Endothelial cell (in vitro differentiated cells): ENCODE results near the gene DENND1A. TPM values are rescaled to one million over a fixed set of nuclear protein-coding genes. Genes with fewer than 3 reads are reported as not detected.

Source experiments
- DNase-seq: peaks from one replicate; pipeline ENCODE4 v3.0.0; 2021; ENCODE audit warnings: low spot score
- H3K27ac Mint-ChIP-seq: one replicate; pipeline ENCODE4 v1.8.0; 2021; ENCODE audit warnings: mixed read lengths, inconsistent platforms; ENCODE audit not compliant: unreplicated experiment
- H3K27me3 Mint-ChIP-seq: one replicate; pipeline ENCODE4 v1.8.0; 2021; ENCODE audit warnings: mild to moderate bottlenecking, moderate library complexity, mixed read lengths, inconsistent platforms; ENCODE audit not compliant: unreplicated experiment
- H3K36me3 Mint-ChIP-seq: one replicate; pipeline ENCODE4 v1.8.0; 2021; ENCODE audit warnings: mild to moderate bottlenecking, low read depth, mixed read lengths, inconsistent platforms; ENCODE audit not compliant: unreplicated experiment
- H3K4me1 Mint-ChIP-seq: one replicate; pipeline ENCODE4 v1.8.0; 2021; ENCODE audit warnings: mild to moderate bottlenecking, mixed read lengths, inconsistent platforms; ENCODE audit not compliant: unreplicated experiment
- H3K4me3 Mint-ChIP-seq: one replicate; pipeline ENCODE4 v1.8.0; 2021; ENCODE audit warnings: mild to moderate bottlenecking, mixed read lengths, inconsistent platforms; ENCODE audit not compliant: unreplicated experiment
- H3K9me3 Mint-ChIP-seq: one replicate; pipeline ENCODE4 v1.8.0; 2021; ENCODE audit warnings: mixed read lengths, inconsistent platforms; ENCODE audit not compliant: unreplicated experiment
- CTCF ChIP-seq: fragments of 200-600 bp; sonication (generic); IDR thresholded peaks from one replicate; pipeline ENCODE4 v1.5.0; 2021; ENCODE audit warnings: antibody characterized with exemption; ENCODE audit not compliant: unreplicated experiment
- total RNA-seq: library from RNA; stranded (reverse); fragmentation: NEBNext Ultra II Directional; extraction: Animal tissue kit (Norgen Biotek cat#: 25700); gene quantifications from one replicate; pipeline ENCODE4 v1.2.1, GENCODE V29; 2021; ENCODE audit not compliant: unreplicated experiment

The DENND1A gene
- total RNA-seq, 1 donor from 2014 or later, result 14.1 TPM

- H3K9me3 Mint-ChIP-seq, result no peaks in the 10 kb centered on the region
- peaks cover 27% of the 10 kb centered on the region for H3K27me3 Mint-ChIP-seq
- DNase-seq, result no peak
- H3K4me1 Mint-ChIP-seq, result peaks cover 8% of the 10 kb centered on the region
- TF ChIP-seq CTCF, result no peak
- H3K4me3 Mint-ChIP-seq, result no peak overlapping the region
- H3K27ac Mint-ChIP-seq, result no peak overlapping the region
- H3K36me3 Mint-ChIP-seq, result no peaks in the 10 kb centered on the region
Measured at GRCh38 chr9:123370108-123370507, 559.8 kb downstream of the DENND1A start.

- Mint-ChIP-seq H3K27me3 (peaks cover 25% of the 10 kb centered on the region), H3K4me1 (peaks cover 8% of the 10 kb centered on the region), H3K36me3 (no peaks in the 10 kb centered on the region), H3K4me3 (no peak overlapping the region), H3K9me3 (no peaks in the 10 kb centered on the region), H3K27ac (peak overlapping the region; percentile 50)
- TF ChIP-seq CTCF, result no peak
- no peak for DNase-seq
Measured at GRCh38 chr9:123369296-123369695, 560.6 kb downstream of the DENND1A start.

GRCh38 chr9:123368536-123369153 lies 561.3 kb downstream of the DENND1A start:
- Mint-ChIP-seq H3K4me1 (peaks cover 8% of the 10 kb centered on the region), H3K27ac (no peak overlapping the region), H3K4me3 (no peak overlapping the region), H3K9me3 (no peaks in the 10 kb centered on the region), H3K36me3 (no peaks in the 10 kb centered on the region), H3K27me3 (peaks cover 26% of the 10 kb centered on the region)
- TF ChIP-seq CTCF, result no peak
- DNase-seq, result no peak

DNA sequence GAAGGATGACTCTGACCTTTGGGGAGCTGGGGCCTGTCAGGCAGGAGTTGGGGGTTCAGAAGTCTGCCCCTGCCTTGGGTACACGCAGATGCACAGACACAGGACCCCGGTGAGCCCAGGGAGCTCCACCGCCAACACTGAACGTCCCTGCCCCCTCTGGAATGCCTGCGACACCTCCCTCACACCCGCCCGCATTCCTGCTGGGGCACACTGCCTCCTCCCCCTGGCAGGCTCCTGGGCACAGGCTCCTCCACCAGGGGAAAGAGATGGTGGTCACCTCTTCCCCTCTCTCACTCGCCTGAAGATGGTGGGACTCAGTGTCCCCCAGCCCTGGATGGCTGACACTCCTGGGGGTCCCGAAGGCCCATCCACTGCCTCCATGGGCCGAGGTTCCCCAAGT lies 561.9 kb downstream of the DENND1A start:
- Mint-ChIP-seq H3K9me3 (no peaks in the 10 kb centered on the region), H3K27ac (no peak overlapping the region), H3K27me3 (peaks cover 26% of the 10 kb centered on the region), H3K4me1 (peaks cover 8% of the 10 kb centered on the region), H3K36me3 (no peaks in the 10 kb centered on the region), H3K4me3 (no peak overlapping the region)
- TF ChIP-seq CTCF, result no peak
- DNase-seq, result no peak

- Mint-ChIP-seq H3K4me1 (no peaks in the 10 kb centered on the region), H3K27me3 (peaks cover 21% of the 10 kb centered on the region), H3K36me3 (no peaks in the 10 kb centered on the region), H3K27ac (no peak overlapping the region), H3K9me3 (no peaks in the 10 kb centered on the region), H3K4me3 (no peak overlapping the region)
- DNase-seq, result no peak
- no peak for TF ChIP-seq CTCF
Measured at GRCh38 chr9:123365881-123366528, 563.9 kb downstream of the DENND1A start.
